Activated CD4-positive, alpha-beta T cell treated with anti-CD3 and anti-CD28 coated beads, Interleukin-2, amount 10 ng/mL, durations not matched to agents 7 days and 5 days (primary cell): ENCODE measurements around the gene RABGEF1. TPM values are rescaled to one million over a fixed set of nuclear protein-coding genes. Genes with fewer than 3 reads are reported as not detected.
"Not testable (repeated sequence)": the region's sequence is repeated elsewhere in the genome, so short reads cannot be mapped to it uniquely, and the experiment has no call there.

ENCODE experiments used
- CTCF ChIA-PET: fragments of 350-600 bp; sonication (Branson Sonifier 250); formaldehyde crosslinking; loops from one replicate; lab custom pipeline; 2021; ENCODE audit warnings: antibody characterized with exemption; lab: Charles Lee
- POLR2A ChIA-PET: fragments of 350-600 bp; sonication (Branson Sonifier 250); formaldehyde crosslinking; loops from one replicate; lab custom pipeline; 2021; ENCODE audit warnings: antibody characterized with exemption; lab: Charles Lee
- DNase-seq: peaks from one replicate; pipeline ENCODE4 v3.0.0-alpha.2; 2020
- H3K27ac Mint-ChIP-seq: one replicate; pipeline ENCODE4 v1.8.0; 2021; ENCODE audit warnings: mild to moderate bottlenecking, moderate library complexity, mixed read lengths
- H3K27me3 Mint-ChIP-seq: one replicate; pipeline ENCODE4 v1.8.0; 2021; ENCODE audit warnings: mixed read lengths
- H3K36me3 Mint-ChIP-seq: one replicate; pipeline ENCODE4 v1.8.0; 2021; ENCODE audit warnings: low read depth, mixed read lengths
- H3K4me1 Mint-ChIP-seq: one replicate; pipeline ENCODE4 v1.8.0; 2021; ENCODE audit warnings: mixed read lengths
- H3K4me3 Mint-ChIP-seq: one replicate; pipeline ENCODE4 v1.8.0; 2021; ENCODE audit warnings: mild to moderate bottlenecking, moderate library complexity, mixed read lengths
- H3K9me3 Mint-ChIP-seq: one replicate; pipeline ENCODE4 v1.8.0; 2021; ENCODE audit warnings: mixed read lengths
- total RNA-seq, 2 experiments: library from RNA; stranded (reverse); gene quantifications; one replicate each; pipeline ENCODE4 v1.2.3, GENCODE V29; 2021

The RABGEF1 gene
- total RNA-seq, 2 experiments from 2014 or later, result 21.8 to 21.9 TPM

GRCh38 chr7:66804001-66804400, 63.5 kb downstream of the RABGEF1 start:
- H3K9me3 Mint-ChIP-seq, result no peaks in the 10 kb centered on the region
- no peak overlapping the region for H3K27ac Mint-ChIP-seq
- H3K27me3 Mint-ChIP-seq, result no peaks in the 10 kb centered on the region
- H3K36me3 Mint-ChIP-seq, result peaks cover 33% of the 10 kb centered on the region
- no peaks in the 10 kb centered on the region for H3K4me1 Mint-ChIP-seq
- DNase-seq, result no peak
- CTCF ChIA-PET, result no interaction called here
- POLR2A ChIA-PET, result interaction anchor here (0.6 kb wide), 1 partner anchor 27 kb away, joined by 3 read pairs; no protein-coding TSS in a partner anchor
- no peak overlapping the region for H3K4me3 Mint-ChIP-seq

GRCh38 chr7:66807736-66808135, 67.2 kb downstream of the RABGEF1 start:
- POLR2A ChIA-PET, result no interaction called here

GRCh38 chr7:66810716-66811115, 70.2 kb downstream of the RABGEF1 start:
- H3K27ac Mint-ChIP-seq, result no peak overlapping the region
- no peaks in the 10 kb centered on the region for H3K4me1 Mint-ChIP-seq
- H3K9me3 Mint-ChIP-seq, result no peaks in the 10 kb centered on the region
- DNase-seq, result no peak
- H3K36me3 Mint-ChIP-seq, result peaks cover 18% of the 10 kb centered on the region
- ChIA-PET CTCF (no interaction called here), POLR2A (no interaction called here)
- no peaks in the 10 kb centered on the region for H3K27me3 Mint-ChIP-seq
- no peak overlapping the region for H3K4me3 Mint-ChIP-seq

More at GRCh38 chr7:66807736-66808135, 67.2 kb downstream of the RABGEF1 start:
- Mint-ChIP-seq H3K4me1 (no peaks in the 10 kb centered on the region), H3K36me3 (peaks cover 21% of the 10 kb centered on the region), H3K4me3 (no peak overlapping the region), H3K9me3 (no peaks in the 10 kb centered on the region), H3K27me3 (no peaks in the 10 kb centered on the region), H3K27ac (no peak overlapping the region)
- DNase-seq, result no peak
- CTCF ChIA-PET, result no interaction called here

- H3K27me3 Mint-ChIP-seq, DNase-seq, POLR2A ChIA-PET, H3K9me3 Mint-ChIP-seq, H3K4me1 Mint-ChIP-seq, H3K4me3 Mint-ChIP-seq, H3K36me3 Mint-ChIP-seq: not testable (repeated sequence)
- H3K27ac Mint-ChIP-seq, result peak overlapping the region; percentile 25
- CTCF ChIA-PET, result interaction anchor here (1.0 to 1.6 kb wide), 3 partner anchors 9 to 28 kb away, joined by 3 to 4 read pairs (median 3); no protein-coding TSS in a partner anchor
Measured at GRCh38 chr7:66815186-66815875, 74.8 kb downstream of the RABGEF1 start.

GRCh38 chr7:66815951-66816350, 75.4 kb downstream of the RABGEF1 start:
- ChIA-PET CTCF (interaction anchor here (1.0 to 1.6 kb wide), 3 partner anchors 9 to 29 kb away, joined by 3 to 4 read pairs (median 3); no protein-coding TSS in a partner anchor), POLR2A (no interaction called here)
- DNase-seq, result no peak
- no peaks in the 10 kb centered on the region for H3K9me3 Mint-ChIP-seq
- peak overlapping the region; percentile 25 for H3K27ac Mint-ChIP-seq
- no peak overlapping the region for H3K4me3 Mint-ChIP-seq
- no peaks in the 10 kb centered on the region for H3K27me3 Mint-ChIP-seq
- H3K36me3 Mint-ChIP-seq, result peaks cover 2% of the 10 kb centered on the region
- no peaks in the 10 kb centered on the region for H3K4me1 Mint-ChIP-seq

- POLR2A ChIA-PET, H3K4me3 Mint-ChIP-seq, H3K27me3 Mint-ChIP-seq, H3K9me3 Mint-ChIP-seq, H3K27ac Mint-ChIP-seq, DNase-seq, H3K4me1 Mint-ChIP-seq, H3K36me3 Mint-ChIP-seq: not testable (repeated sequence)
- CTCF ChIA-PET, result interaction anchor here (0.7 to 1.6 kb wide), 3 partner anchors 19 to 259 kb away, joined by 3 read pairs; no protein-coding TSS in a partner anchor
Measured at GRCh38 chr7:66816658-66817057, 76.1 kb downstream of the RABGEF1 start.

- DNase-seq, POLR2A ChIA-PET, H3K9me3 Mint-ChIP-seq, H3K4me3 Mint-ChIP-seq, H3K27me3 Mint-ChIP-seq, H3K27ac Mint-ChIP-seq, H3K36me3 Mint-ChIP-seq, H3K4me1 Mint-ChIP-seq: not testable (repeated sequence)
- CTCF ChIA-PET, result interaction anchor here (0.7 to 1.6 kb wide), 3 partner anchors 18 to 259 kb away, joined by 3 read pairs; no protein-coding TSS in a partner anchor
Measured at GRCh38 chr7:66817208-66817795, 76.8 kb downstream of the RABGEF1 start.

GRCh38 chr7:66817956-66818355, 77.4 kb downstream of the RABGEF1 start:
- DNase-seq, H3K4me3 Mint-ChIP-seq, POLR2A ChIA-PET, H3K9me3 Mint-ChIP-seq, H3K27ac Mint-ChIP-seq, H3K4me1 Mint-ChIP-seq, H3K27me3 Mint-ChIP-seq, H3K36me3 Mint-ChIP-seq: not testable (repeated sequence)
- CTCF ChIA-PET, result interaction anchor here (0.7 kb wide), 1 partner anchor 29 kb away, joined by 3 read pairs; no protein-coding TSS in a partner anchor

GRCh38 chr7:66824041-66824440, 83.5 kb downstream of the RABGEF1 start:
- ChIA-PET POLR2A (no interaction called here), CTCF (interaction anchor here (0.9 to 1.5 kb wide), 2 partner anchors 9 to 13 kb away, joined by 3 to 4 read pairs; no protein-coding TSS in a partner anchor)
- no peaks in the 10 kb centered on the region for H3K36me3 Mint-ChIP-seq
- no peaks in the 10 kb centered on the region for H3K27me3 Mint-ChIP-seq
- no peak overlapping the region for H3K4me3 Mint-ChIP-seq
- no peak for DNase-seq
- peaks cover 9% of the 10 kb centered on the region for H3K9me3 Mint-ChIP-seq
- H3K27ac Mint-ChIP-seq, result no peak overlapping the region
- H3K4me1 Mint-ChIP-seq, result no peaks in the 10 kb centered on the region

GRCh38 chr7:66825538-66825937, 85.0 kb downstream of the RABGEF1 start:
- POLR2A ChIA-PET, H3K4me3 Mint-ChIP-seq, H3K27ac Mint-ChIP-seq, H3K36me3 Mint-ChIP-seq, H3K9me3 Mint-ChIP-seq, H3K27me3 Mint-ChIP-seq, H3K4me1 Mint-ChIP-seq: not testable (repeated sequence)
- CTCF ChIA-PET, result interaction anchor here (0.6 kb wide), 1 partner anchor 30 kb away, joined by 3 read pairs; no protein-coding TSS in a partner anchor
- peak; percentile 33 for DNase-seq

GRCh38 chr7:66826649-66827048, 86.1 kb downstream of the RABGEF1 start:
- Mint-ChIP-seq H3K9me3 (peaks cover 9% of the 10 kb centered on the region), H3K27me3 (no peaks in the 10 kb centered on the region), H3K4me3 (no peak overlapping the region), H3K36me3 (no peaks in the 10 kb centered on the region), H3K27ac (no peak overlapping the region), H3K4me1 (no peaks in the 10 kb centered on the region)
- POLR2A ChIA-PET, result no interaction called here
- DNase-seq, result no peak
- CTCF ChIA-PET, result interaction anchor here (1.4 kb wide), 1 partner anchor 14 kb away, joined by 3 read pairs; no protein-coding TSS in a partner anchor

GRCh38 chr7:66830976-66831375, 90.4 kb downstream of the RABGEF1 start:
- CTCF ChIA-PET, H3K9me3 Mint-ChIP-seq: not testable (repeated sequence)

More at GRCh38 chr7:66830976-66831375, 90.4 kb downstream of the RABGEF1 start:
- not testable (repeated sequence) for H3K4me3 Mint-ChIP-seq, DNase-seq, H3K27ac Mint-ChIP-seq, H3K27me3 Mint-ChIP-seq, H3K4me1 Mint-ChIP-seq, H3K36me3 Mint-ChIP-seq
- POLR2A ChIA-PET, result interaction anchor here (0.6 kb wide), 1 partner anchor 27 kb away, joined by 3 read pairs; no protein-coding TSS in a partner anchor
